HT1080 (cell line): Measurements from ENCODE around the gene RAB40B. TPM values are rescaled to one million over a fixed set of nuclear protein-coding genes. Genes with fewer than 3 reads are reported as not detected.
"Not testable (repeated sequence)": the region's sequence is repeated elsewhere in the genome, so short reads cannot be mapped to it uniquely, and the experiment has no call there.

ENCODE experiments used
- DNase-seq: peaks from one replicate; pipeline ENCODE4 v3.0.0-alpha.2; 2015; ENCODE audit warnings: low read depth
- polyA plus RNA-seq, 2 experiments: library from polyadenylated mRNA; depleted of rRNA; stranded (reverse); fragments of >200 nt; gene quantifications; 2 replicates each; pipeline ENCODE4 v1.2.3, GENCODE V29; 2015
- total RNA-seq: library from RNA; depleted of rRNA; stranded (reverse); fragments of >200 nt; shearing (Covaris generic); gene quantifications from 2 replicates; pipeline ENCODE4 v1.2.3, GENCODE V29; 2014; rRNA removed

The RAB40B gene
- 5.8 and 6.1 TPM in 2 replicates for total RNA-seq
- polyA plus RNA-seq (2015; cell fraction: cytosol; rRNA removed) = 8.0 and 8.7 TPM in 2 replicates
- 5.4 and 5.6 TPM in 2 replicates for polyA plus RNA-seq (2015; cell fraction: nucleus; rRNA removed)

- DNase-seq = peak; percentile 94
Measured at GRCh38 chr17:82698065-82698973, at the start of gene RAB40B. Gene RAB40B (minus strand): TSS chr17:82698698. CDS start chr17:82698596, 102 bp downstream.

- no peak for DNase-seq
Measured at GRCh38 chr17:82745524-82745923, 47.0 kb upstream of the RAB40B start.

- not testable (repeated sequence) for DNase-seq
Measured at GRCh38 chr17:82744736-82745135, 46.2 kb upstream of the RAB40B start.

- no peak for DNase-seq
Measured at GRCh38 chr17:82743344-82744219, 45.1 kb upstream of the RAB40B start.

GRCh38 chr17:82740906-82741759 is 42.6 kb upstream of the RAB40B start:
- no peak for DNase-seq

GRCh38 chr17:82737967-82738877 is 39.7 kb upstream of the RAB40B start:
- no peak for DNase-seq

- DNase-seq = no peak
Measured at GRCh38 chr17:82736511-82737185, 38.1 kb upstream of the RAB40B start.

GRCh38 chr17:82734987-82735866 is 36.7 kb upstream of the RAB40B start, which contains the start of gene FN3K:
Gene FN3K (plus strand): TSS chr17:82735615. CDS start chr17:82735637, 22 bp downstream.
- DNase-seq = no peak

- no peak for DNase-seq
Measured at GRCh38 chr17:82732118-82732743, 33.7 kb upstream of the RAB40B start.

- DNase-seq = no peak
Measured at GRCh38 chr17:82729479-82730260, 31.2 kb upstream of the RAB40B start.

GRCh38 chr17:82726427-82726826 is 27.9 kb upstream of the RAB40B start:
- DNase-seq = no peak

- no peak for DNase-seq
Measured at GRCh38 chr17:82723169-82723807, 24.8 kb upstream of the RAB40B start.

GRCh38 chr17:82722341-82723013 is 24.0 kb upstream of the RAB40B start:
- DNase-seq = no peak

GRCh38 chr17:82720204-82720603 is 21.7 kb upstream of the RAB40B start:
- no peak for DNase-seq

- DNase-seq = no peak
Measured at GRCh38 chr17:82718986-82719685, 20.6 kb upstream of the RAB40B start.
